IMR-90 (cell line): ENCODE data around the gene POLR2I. TPM values are rescaled to one million over a fixed set of nuclear protein-coding genes. Genes with fewer than 3 reads are reported as not detected.

Experiments used
- ATAC-seq: fragments of 200-7000 bp; cut with Tn5 transposase; 2 replicates; pipeline ENCODE4 v1.9.1; 2020; ENCODE audit warnings: low read depth, mild to moderate bottlenecking, moderate library complexity
- BruUV-seq: library from RNA; stranded (reverse); fragments of 400-500 nt; replicated peaks from 2 replicates; lab custom pipeline; 2021; lab: Mats Ljungman, UMichigan
- CTCF ChIA-PET: fragments of 300-600 bp; formaldehyde crosslinking; extraction: SDS; loops from one replicate; lab custom pipeline; 2021; ENCODE audit warnings: antibody characterized with exemption; lab: Yijun Ruan, JAX
- POLR2A ChIA-PET: fragments of 300-600 bp; sonication (Branson Sonifier 250); formaldehyde crosslinking; loops from one replicate; lab custom pipeline; 2022; ENCODE audit warnings: antibody characterized with exemption; ENCODE audit not compliant: unreplicated experiment; lab: Charles Lee
- DNase-seq: peaks from one replicate; pipeline ENCODE4 v3.0.0; 2013
- H2AFZ ChIP-seq: replicated peaks from 2 replicates; pipeline ENCODE3; 2013; ENCODE audit warnings: low read length, mild to moderate bottlenecking; ENCODE audit not compliant: poor library complexity
- H2AK5ac ChIP-seq: 2 replicates; pipeline ENCODE4 v1.6.1; 2013; ENCODE audit warnings: low read depth, low read length, inconsistent platforms
- H2AK9ac ChIP-seq: replicated peaks from 2 replicates; pipeline ENCODE3; 2013; ENCODE audit warnings: mild to moderate bottlenecking, low read depth, low read length, moderate library complexity; ENCODE audit not compliant: poor library complexity
- H2BK120ac ChIP-seq: 2 replicates; pipeline ENCODE4 v1.6.1; 2013; ENCODE audit warnings: low read depth, low read length, inconsistent platforms
- H2BK15ac ChIP-seq: 3 replicates; pipeline ENCODE4 v1.6.1; 2013; ENCODE audit warnings: low read depth, low read length, inconsistent platforms
- H2BK20ac ChIP-seq: 2 replicates; pipeline ENCODE4 v1.6.1; 2013; ENCODE audit warnings: low read depth, mild to moderate bottlenecking, inconsistent platforms, low read length, moderate library complexity
- H2BK5ac ChIP-seq: 2 replicates; pipeline ENCODE4 v1.6.1; 2013; ENCODE audit warnings: mild to moderate bottlenecking, low read depth, low read length, inconsistent platforms; ENCODE audit not compliant: poor library complexity, severe bottlenecking
- H3K14ac ChIP-seq: replicated peaks from 2 replicates; pipeline ENCODE4 v1.6.1; 2013; ENCODE audit warnings: low read depth, low read length, inconsistent platforms
- H3K18ac ChIP-seq: 2 replicates; pipeline ENCODE4 v1.6.1; 2013; ENCODE audit warnings: low read depth, low read length, control low read depth
- H3K23ac ChIP-seq: 2 replicates; pipeline ENCODE4 v1.6.1; 2013; ENCODE audit warnings: low read depth, low read length, inconsistent platforms
- H3K27ac ChIP-seq: 2 replicates; pipeline ENCODE4 v1.5.1; 2013; ENCODE audit warnings: mild to moderate bottlenecking, control low read depth, low read length; ENCODE audit not compliant: insufficient read depth
- H3K27me3 ChIP-seq: 2 replicates; pipeline ENCODE4 v1.6.1; 2013; ENCODE audit warnings: low read length; ENCODE audit not compliant: control insufficient read depth, insufficient read depth
- H3K36me3 ChIP-seq: 2 replicates; pipeline ENCODE4 v1.6.1; 2013; ENCODE audit warnings: low read length, mixed read lengths; ENCODE audit not compliant: control insufficient read depth, insufficient read depth
- H3K4ac ChIP-seq: 2 replicates; pipeline ENCODE4 v1.6.1; 2013; ENCODE audit warnings: low read depth, low read length, inconsistent platforms
- H3K4me1 ChIP-seq: 2 replicates; pipeline ENCODE4 v1.6.1; 2013; ENCODE audit warnings: low read length, mixed read lengths; ENCODE audit not compliant: control insufficient read depth, insufficient read depth
- H3K4me2 ChIP-seq: 2 replicates; pipeline ENCODE4 v1.6.1; 2013; ENCODE audit warnings: low read depth, mild to moderate bottlenecking, control low read depth, low read length, moderate library complexity
- H3K4me3 ChIP-seq: 2 replicates; pipeline ENCODE4 v1.5.1; 2013; ENCODE audit warnings: low read depth, mild to moderate bottlenecking, control low read depth, low read length, moderate library complexity; ENCODE audit not compliant: insufficient read depth
- H3K56ac ChIP-seq: 2 replicates; pipeline ENCODE4 v1.6.1; 2013; ENCODE audit warnings: low read length, inconsistent platforms; ENCODE audit not compliant: insufficient read depth; ENCODE audit errors: extremely low read depth
- H3K79me1 ChIP-seq, 2 experiments: 2 replicates each; pipeline ENCODE4 v1.6.1; 2013; ENCODE audit warnings: low read length in 2 of 2, inconsistent platforms in 1 of 2, low read depth in 1 of 2
- H3K9ac ChIP-seq: 2 replicates; pipeline ENCODE4 v1.6.1; 2013; ENCODE audit warnings: low read depth, low read length, control low read depth
- H3K9me1 ChIP-seq: 2 replicates; pipeline ENCODE4 v1.6.1; 2013; ENCODE audit warnings: low read length, inconsistent platforms; ENCODE audit not compliant: insufficient read depth
- H3K9me3 ChIP-seq: 2 replicates; pipeline ENCODE4 v1.6.1; 2013; ENCODE audit warnings: low read length; ENCODE audit not compliant: control insufficient read depth, insufficient read depth
- H4K20me1 ChIP-seq: 2 replicates; pipeline ENCODE4 v1.6.1; 2013; ENCODE audit warnings: low read length, inconsistent platforms; ENCODE audit not compliant: insufficient read depth
- H4K5ac ChIP-seq: 2 replicates; pipeline ENCODE4 v1.6.1; 2013; ENCODE audit warnings: mild to moderate bottlenecking, low read depth, low read length, control low read depth
- H4K8ac ChIP-seq, 2 experiments: 2 replicates each; pipeline ENCODE4 v1.6.1; 2013; ENCODE audit warnings: low read depth in 2 of 2, low read length in 2 of 2, control low read depth in 1 of 2, inconsistent platforms in 1 of 2
- H4K91ac ChIP-seq: 2 replicates; pipeline ENCODE4 v1.6.1; 2013; ENCODE audit warnings: low read depth, low read length, inconsistent platforms; ENCODE audit not compliant: insufficient read depth
- CEBPB ChIP-seq: IDR thresholded peaks from 2 replicates; pipeline ENCODE4 v1.6.1; 2012; ENCODE audit warnings: low read depth, low read length, improper control_type of control experiment
- CHD1 ChIP-seq: IDR thresholded peaks from 2 replicates; pipeline ENCODE4 v1.6.1; 2012; ENCODE audit warnings: low read depth, low read length, improper control_type of control experiment
- FOS ChIP-seq: fragments of 150-350 bp; IDR thresholded peaks from 2 replicates; pipeline ENCODE4 v1.6.1; 2016; ENCODE audit warnings: low read depth, low read length
- MAFK ChIP-seq: IDR thresholded peaks from 2 replicates; pipeline ENCODE4 v1.6.1; 2012; ENCODE audit warnings: low read depth, low read length, improper control_type of control experiment
- RAD21 ChIP-seq: IDR thresholded peaks from 2 replicates; pipeline ENCODE4 v1.6.1; 2012; ENCODE audit warnings: low read length, improper control_type of control experiment
- WGBS, 2 experiments: methylation state at CpG; one replicate each; pipeline versions ENCODE4 v1.1.5 to v1.1.7; 2013; ENCODE audit warnings: missing lambda C conversion rate in 2 of 2; ENCODE audit not compliant: insufficient read length in 1 of 2; ENCODE audit errors: extremely low coverage in 2 of 2; 5-methylcytosine and 5-hydroxymethylcytosine counted together
- dilution Hi-C: fragments of 300-500 bp; cut with HindIII; formaldehyde crosslinking; loops from one replicate; pipeline ENCODE4 v1.14.3; 2018; ENCODE audit warnings: low sequenced_read_pairs; ENCODE audit not compliant: unreplicated experiment
- in situ Hi-C: fragments of 300-500 bp; cut with MboI; formaldehyde crosslinking; loops from 3 replicates; pipeline ENCODE4 v1.14.3; 2019; ENCODE audit warnings: low sequenced_read_pairs, inconsistent platforms, mixed read lengths
- intact Hi-C: fragments of 100-400 bp; cut with micrococcal nuclease; formaldehyde crosslinking; loops from 2 replicates; pipeline ENCODE4 v1.10.0; 2022
- polyA plus RNA-seq, 3 experiments: library from polyadenylated mRNA; depleted of rRNA; stranded (reverse); fragments of >200 nt; gene quantifications; 2 replicates each; pipeline ENCODE4 v1.2.3, GENCODE V29; 2012; ENCODE audit warnings: low replicate concordance in 1 of 3
- total RNA-seq: library from RNA; depleted of rRNA; stranded (reverse); fragments of >200 nt; gene quantifications from 2 replicates; pipeline ENCODE4 v1.2.3, GENCODE V29; 2012
- TF ChIP-seq, protein P1 (sequence below): fragments of 150-350 bp; IDR thresholded peaks from 2 replicates; pipeline ENCODE4 v1.6.1; 2017; ENCODE audit warnings: mild to moderate bottlenecking, antibody characterized with exemption, low read length, low read depth

POLR2I gene
- total and polyA plus RNA-seq, 2 of the 4 experiments (the other 2 are of a cell fraction): 35.8 to 59.7 TPM

DNA sequence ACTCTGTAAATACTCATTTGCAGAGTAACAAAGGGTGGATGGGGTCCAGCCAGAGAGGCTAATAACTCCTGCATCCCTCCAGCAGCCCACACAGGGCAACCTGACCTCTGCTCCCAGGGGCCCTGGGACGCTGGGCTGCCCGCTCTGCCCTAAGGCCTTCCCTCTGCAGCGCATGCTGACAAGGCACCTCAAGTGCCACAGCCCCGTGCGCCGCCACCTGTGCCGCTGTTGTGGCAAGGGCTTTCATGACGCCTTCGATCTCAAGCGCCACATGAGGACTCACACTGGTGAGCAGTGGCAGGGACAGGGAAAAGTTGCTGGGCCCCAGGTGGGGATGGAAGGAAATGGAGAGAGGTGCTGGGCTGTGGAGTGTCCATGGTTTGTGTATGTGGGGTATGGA, 2.0 kb downstream of the POLR2I start:
- BruUV-seq: no TSS peak
- intact Hi-C loops: no loop called here
- no peak overlapping the region for H2BK5ac ChIP-seq
- in situ Hi-C loops: no loop called here
- no peak overlapping the region for H3K18ac ChIP-seq
- H3K9me1 ChIP-seq: 0 out of 2 replicates have a peak, but pooled peaks cover 6% of the 10 kb centered on the region
- TF ChIP-seq RAD21: no peak
- no peak for TF ChIP-seq CHD1
- TF ChIP-seq FOS: no peak
- no peak for TF ChIP-seq MAFK
- TF ChIP-seq, protein P1, sequence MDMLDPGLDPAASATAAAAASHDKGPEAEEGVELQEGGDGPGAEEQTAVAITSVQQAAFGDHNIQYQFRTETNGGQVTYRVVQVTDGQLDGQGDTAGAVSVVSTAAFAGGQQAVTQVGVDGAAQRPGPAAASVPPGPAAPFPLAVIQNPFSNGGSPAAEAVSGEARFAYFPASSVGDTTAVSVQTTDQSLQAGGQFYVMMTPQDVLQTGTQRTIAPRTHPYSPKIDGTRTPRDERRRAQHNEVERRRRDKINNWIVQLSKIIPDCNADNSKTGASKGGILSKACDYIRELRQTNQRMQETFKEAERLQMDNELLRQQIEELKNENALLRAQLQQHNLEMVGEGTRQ: no peak
- TF ChIP-seq CEBPB: no peak
- H4K91ac ChIP-seq: no peak overlapping the region
- H3K14ac ChIP-seq: no peak overlapping the region
- peaks cover 23 to 38% of the 10 kb centered on the region in 2 experiments for H3K79me1 ChIP-seq
- H2BK15ac ChIP-seq: no peak overlapping the region
- H4K5ac ChIP-seq: no peak overlapping the region
- H2BK20ac ChIP-seq: no peak overlapping the region
- H3K36me3 ChIP-seq: peaks cover 14% of the 10 kb centered on the region
- dilution Hi-C loops: no loop called here
- no peak overlapping the region for H2AK5ac ChIP-seq
- no peak overlapping the region for H3K4me2 ChIP-seq
- peaks cover 7% of the 10 kb centered on the region for H3K4me1 ChIP-seq
- no peak overlapping the region for H3K56ac ChIP-seq
- no peak overlapping the region for H3K27ac ChIP-seq
- no peak overlapping the region for H4K8ac ChIP-seq
- H3K27me3 ChIP-seq: no peaks in the 10 kb centered on the region
- H3K9me3 ChIP-seq: no peaks in the 10 kb centered on the region
- no peak overlapping the region for H3K4me3 ChIP-seq
- no peak for ATAC-seq
- DNase-seq: no peak
- POLR2A ChIA-PET: no interaction called here
- H2AK9ac ChIP-seq: no peak overlapping the region
- no peak overlapping the region for H2AFZ ChIP-seq
- 89% methylated on average over 8 of the region's 10 CpGs; no CpG with 5 or more reads in 1 of the 2 experiments for WGBS, 2 experiments
- no peak overlapping the region for H3K9ac ChIP-seq
- CTCF ChIA-PET: no interaction called here
- no peak overlapping the region for H3K23ac ChIP-seq
- H4K20me1 ChIP-seq: peaks cover 8% of the 10 kb centered on the region
- H3K4ac ChIP-seq: no peak overlapping the region
- H2BK120ac ChIP-seq: no peak overlapping the region
